PFSK-1 (cell line): ENCODE results near the gene ATP6V1G2. TPM values are rescaled to one million over a fixed set of nuclear protein-coding genes. Genes with fewer than 3 reads are reported as not detected.

Experiments
- FOXP2 ChIP-seq: optimal IDR thresholded peaks from 2 replicates; pipeline ENCODE3; 2011; ENCODE audit warnings: borderline replicate concordance, control low read depth, inconsistent platforms; ENCODE audit not compliant: insufficient read depth; ENCODE audit errors: extremely low read length, extremely low read depth
- POLR2AphosphoS5 ChIP-seq: IDR thresholded peaks from 2 replicates; pipeline ENCODE4 v1.6.1; 2012; ENCODE audit warnings: low read depth, mild to moderate bottlenecking, control low read depth, low read length, moderate library complexity
- SIN3A ChIP-seq: IDR thresholded peaks from 2 replicates; pipeline ENCODE4 v1.6.1; 2012; ENCODE audit warnings: mild to moderate bottlenecking, low read length, moderate library complexity, borderline replicate concordance; ENCODE audit not compliant: insufficient read depth
- TAF1 ChIP-seq: IDR thresholded peaks from 2 replicates; pipeline ENCODE4 v1.6.1; 2012; ENCODE audit warnings: low read length, control low read depth, borderline replicate concordance; ENCODE audit not compliant: insufficient read depth
- polyA plus RNA-seq: library from polyadenylated mRNA; unstranded; fragments of >200 nt; gene quantifications from one replicate; pipeline ENCODE4 v1.2.1, GENCODE V29; 2012; ENCODE audit warnings: low read depth, missing spikeins; ENCODE audit not compliant: insufficient read length
- TF ChIP-seq, protein P1 (sequence below), 2 experiments: IDR thresholded peaks; 2 replicates each; pipeline versions ENCODE4 v1.6.1 to v1.8.0; 2011 to 2012; ENCODE audit warnings: low read depth in 2 of 2, low read length in 2 of 2, control low read depth in 1 of 2, inconsistent platforms in 1 of 2, mild to moderate bottlenecking in 1 of 2, moderate library complexity in 1 of 2; ENCODE audit not compliant: insufficient read depth in 1 of 2

The ATP6V1G2 gene
- polyA plus RNA-seq: 1.7 TPM

DNA sequence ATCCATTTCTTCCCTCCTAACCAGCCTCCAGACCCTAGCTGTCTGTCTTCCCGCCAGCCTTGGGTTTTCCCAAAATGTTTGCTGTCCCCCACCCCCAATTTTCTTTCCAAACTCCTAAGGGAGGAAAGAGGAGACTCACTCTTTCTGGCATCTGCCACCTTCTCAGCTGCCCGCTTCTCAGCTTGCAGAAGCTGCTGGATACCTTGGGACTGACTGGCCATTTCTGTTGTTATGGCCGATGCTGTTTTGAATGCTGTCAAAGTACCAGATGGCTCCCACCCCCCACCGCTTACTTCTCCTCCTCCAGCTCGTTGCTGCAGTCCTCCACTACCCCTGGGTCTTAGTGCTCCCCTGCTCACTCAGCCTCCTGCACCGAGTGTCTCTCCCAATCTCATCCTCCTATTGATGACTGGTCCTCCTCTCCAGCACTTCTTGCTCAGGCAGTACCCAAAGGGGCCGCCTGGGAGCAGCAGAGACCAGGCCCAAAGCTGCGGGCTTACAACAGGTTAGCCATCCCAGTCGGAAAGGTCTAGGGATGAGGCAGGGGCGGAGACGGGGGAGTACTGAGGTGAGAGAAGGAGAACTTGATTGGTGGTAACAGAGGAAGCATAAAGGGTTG is at the start of gene ATP6V1G2:
TSS of gene ATP6V1G2 (minus strand) at position 270 of the 619 bp plus-strand sequence. CDS start at position 221, 49 bp downstream.
- TF ChIP-seq, protein P1, sequence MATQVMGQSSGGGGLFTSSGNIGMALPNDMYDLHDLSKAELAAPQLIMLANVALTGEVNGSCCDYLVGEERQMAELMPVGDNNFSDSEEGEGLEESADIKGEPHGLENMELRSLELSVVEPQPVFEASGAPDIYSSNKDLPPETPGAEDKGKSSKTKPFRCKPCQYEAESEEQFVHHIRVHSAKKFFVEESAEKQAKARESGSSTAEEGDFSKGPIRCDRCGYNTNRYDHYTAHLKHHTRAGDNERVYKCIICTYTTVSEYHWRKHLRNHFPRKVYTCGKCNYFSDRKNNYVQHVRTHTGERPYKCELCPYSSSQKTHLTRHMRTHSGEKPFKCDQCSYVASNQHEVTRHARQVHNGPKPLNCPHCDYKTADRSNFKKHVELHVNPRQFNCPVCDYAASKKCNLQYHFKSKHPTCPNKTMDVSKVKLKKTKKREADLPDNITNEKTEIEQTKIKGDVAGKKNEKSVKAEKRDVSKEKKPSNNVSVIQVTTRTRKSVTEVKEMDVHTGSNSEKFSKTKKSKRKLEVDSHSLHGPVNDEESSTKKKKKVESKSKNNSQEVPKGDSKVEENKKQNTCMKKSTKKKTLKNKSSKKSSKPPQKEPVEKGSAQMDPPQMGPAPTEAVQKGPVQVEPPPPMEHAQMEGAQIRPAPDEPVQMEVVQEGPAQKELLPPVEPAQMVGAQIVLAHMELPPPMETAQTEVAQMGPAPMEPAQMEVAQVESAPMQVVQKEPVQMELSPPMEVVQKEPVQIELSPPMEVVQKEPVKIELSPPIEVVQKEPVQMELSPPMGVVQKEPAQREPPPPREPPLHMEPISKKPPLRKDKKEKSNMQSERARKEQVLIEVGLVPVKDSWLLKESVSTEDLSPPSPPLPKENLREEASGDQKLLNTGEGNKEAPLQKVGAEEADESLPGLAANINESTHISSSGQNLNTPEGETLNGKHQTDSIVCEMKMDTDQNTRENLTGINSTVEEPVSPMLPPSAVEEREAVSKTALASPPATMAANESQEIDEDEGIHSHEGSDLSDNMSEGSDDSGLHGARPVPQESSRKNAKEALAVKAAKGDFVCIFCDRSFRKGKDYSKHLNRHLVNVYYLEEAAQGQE (IDR thresholded peaks at IDR 0.05; ENCODE audit: insufficient read depth in 1 of 2, low read depth in 2 of 2, low read length in 2 of 2): 0 out of 4 replicates have a peak, but pooled peaks of 1 of the 2 experiments have one; percentile 7
- no peak for TF ChIP-seq POLR2AphosphoS5

DNA sequence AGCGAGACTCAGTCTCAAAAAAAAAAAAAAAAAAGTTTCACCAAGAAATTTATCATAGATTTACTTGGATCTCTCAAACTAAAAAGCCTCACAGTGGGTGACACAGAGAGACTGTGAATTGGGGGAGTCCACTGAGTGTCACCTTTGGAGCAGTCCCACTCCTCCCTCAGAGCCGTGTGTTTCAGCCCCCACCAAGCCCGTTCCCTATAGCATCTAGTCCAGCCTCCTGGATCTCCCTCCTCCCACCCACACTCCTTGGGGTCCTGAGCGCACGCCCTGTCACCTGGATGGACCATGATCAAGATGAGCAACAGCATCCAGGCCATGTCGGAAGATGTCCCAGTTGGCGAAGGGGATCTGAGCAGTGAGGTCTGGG is 46.0 kb upstream of the ATP6V1G2 start:
- TF ChIP-seq SIN3A (no peak), FOXP2 (no peak), TAF1 (no peak), POLR2AphosphoS5 (no peak)
- TF ChIP-seq, protein P1 (IDR thresholded peaks at IDR 0.05; ENCODE audit: insufficient read depth in 1 of 2, low read depth in 2 of 2, low read length in 2 of 2): no peak

DNA sequence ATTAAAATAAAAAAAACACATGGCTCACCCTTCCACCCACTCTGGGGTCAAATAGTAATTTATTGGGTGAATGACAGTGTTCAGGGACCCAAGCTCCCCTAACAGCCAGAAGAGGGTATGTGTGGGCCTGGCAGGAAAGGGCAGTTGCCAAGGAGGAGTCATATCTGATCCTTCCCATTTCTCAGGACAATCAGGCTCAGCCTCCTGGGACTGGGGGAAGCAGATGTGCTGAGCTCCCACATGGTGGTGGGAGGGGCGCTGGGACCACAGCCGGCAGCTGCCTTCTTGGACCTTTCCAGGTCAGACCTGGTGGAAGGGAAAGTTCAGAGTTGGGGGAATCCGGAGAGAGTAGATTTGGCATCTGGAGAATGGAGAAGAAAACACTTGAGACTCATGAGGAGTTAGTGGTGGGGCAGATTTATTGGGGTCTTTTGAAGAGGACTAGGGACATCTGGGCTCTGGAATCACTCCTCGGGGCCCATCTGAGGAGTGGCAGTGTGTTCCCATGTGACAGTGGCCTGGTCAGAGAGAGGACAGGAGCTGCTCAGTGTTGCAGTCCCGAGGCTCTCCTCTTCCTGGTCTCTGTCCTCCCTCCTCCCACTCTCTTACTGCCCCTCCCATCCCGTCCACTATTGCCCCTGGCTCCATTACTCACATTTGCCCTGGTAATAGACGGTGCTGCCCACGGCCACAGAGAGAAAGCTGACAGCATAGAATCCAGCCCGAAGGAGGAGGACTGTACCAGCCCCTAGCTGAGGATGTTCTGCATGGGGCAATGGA is 42.7 kb upstream of the ATP6V1G2 start:
- TF ChIP-seq, protein P1 (IDR thresholded peaks at IDR 0.05; ENCODE audit: insufficient read depth in 1 of 2, low read depth in 2 of 2, low read length in 2 of 2): no peak
- no peak for TF ChIP-seq TAF1

DNA sequence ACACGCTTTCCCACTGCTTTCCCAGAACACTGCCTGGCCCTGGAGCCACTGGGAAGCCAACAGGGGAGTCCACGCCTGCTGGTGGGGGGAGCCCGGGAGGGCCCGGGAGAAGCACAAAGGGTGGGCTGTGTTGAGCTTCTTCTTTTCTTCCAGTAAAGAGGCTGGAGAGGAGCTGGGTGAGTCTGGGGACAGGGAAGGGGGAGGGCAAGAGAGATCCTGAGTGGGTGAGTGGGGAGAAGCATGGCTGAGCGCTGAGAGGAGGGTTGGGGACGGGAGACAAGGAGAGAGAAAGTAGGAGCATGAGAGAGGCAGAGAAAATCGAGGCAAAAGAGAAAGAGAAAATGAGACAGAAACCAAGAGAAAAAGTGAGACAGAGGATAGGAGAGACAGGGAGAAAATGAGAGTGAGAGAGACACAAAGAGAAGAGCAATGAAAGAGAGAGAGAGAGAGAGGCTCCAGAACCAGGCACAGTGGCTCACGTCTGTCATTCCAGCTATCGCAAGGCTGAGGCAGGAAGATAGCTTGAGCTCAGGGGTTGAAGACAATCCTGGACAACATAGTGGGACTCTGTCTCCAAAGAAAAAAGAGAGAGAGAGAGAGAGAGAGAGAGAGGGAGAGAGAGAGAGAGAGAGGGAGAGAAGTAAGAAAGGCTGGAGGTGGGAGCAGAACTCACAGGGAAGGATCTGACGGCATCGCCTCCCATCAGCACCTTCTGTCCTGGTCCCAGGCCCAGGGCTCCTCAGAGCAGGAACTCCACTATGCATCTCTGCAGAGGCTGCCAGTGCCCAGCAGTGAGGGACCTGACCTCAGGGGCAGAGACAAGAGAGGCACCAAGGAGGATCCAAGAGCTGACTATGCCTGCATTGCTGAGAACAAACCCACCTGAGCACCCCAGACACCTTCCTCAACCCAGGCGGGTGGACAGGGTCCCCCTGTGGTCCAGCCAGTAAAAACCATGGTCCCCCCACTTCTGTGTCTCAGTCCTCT is 41.7 kb upstream of the ATP6V1G2 start:
- TF ChIP-seq, protein P1 (IDR thresholded peaks at IDR 0.05; ENCODE audit: insufficient read depth in 1 of 2, low read depth in 2 of 2, low read length in 2 of 2): no peak
- TF ChIP-seq SIN3A: no peak
- no peak for TF ChIP-seq TAF1
- TF ChIP-seq FOXP2: no peak
- no peak for TF ChIP-seq POLR2AphosphoS5
